WTC11 (cell line): ENCODE measurements around the gene CNTN5. TPM values are rescaled to one million over a fixed set of nuclear protein-coding genes. Genes with fewer than 3 reads are reported as not detected.

Source experiments
- ATAC-seq: fragments of 200-7000 bp; cut with Tn5 transposase; 2 replicates; pipeline ENCODE4 v1.10.0; 2021; ENCODE audit warnings: mild to moderate bottlenecking, moderate library complexity
- CTCF ChIA-PET: fragments of 300-600 bp; sonication (Branson Sonifier 250); formaldehyde crosslinking; loops from one replicate; lab custom pipeline; 2021; ENCODE audit warnings: antibody characterized with exemption; lab: Charles Lee
- POLR2A ChIA-PET: fragments of 350-600 bp; sonication (Branson Sonifier 250); formaldehyde crosslinking; loops from one replicate; lab custom pipeline; 2021; ENCODE audit warnings: antibody characterized with exemption; lab: Charles Lee
- DNase-seq: peaks from one replicate; pipeline ENCODE4 v3.0.0; 2021; ENCODE audit warnings: low spot score
- H3K27ac Mint-ChIP-seq: 2 replicates; pipeline ENCODE4 v1.8.0; 2021; ENCODE audit warnings: mixed read lengths
- H3K27me3 Mint-ChIP-seq: 2 replicates; pipeline ENCODE4 v1.8.0; 2021; ENCODE audit warnings: low read depth, mild to moderate bottlenecking, moderate library complexity, mixed read lengths
- H3K36me3 Mint-ChIP-seq: 2 replicates; pipeline ENCODE4 v1.8.0; 2021; ENCODE audit warnings: mixed read lengths
- H3K4me1 Mint-ChIP-seq: 2 replicates; pipeline ENCODE4 v1.8.0; 2022; ENCODE audit warnings: mixed read lengths
- H3K4me3 Mint-ChIP-seq: 2 replicates; pipeline ENCODE4 v1.8.0; 2021; ENCODE audit warnings: mild to moderate bottlenecking, moderate library complexity, mixed read lengths
- H3K9me3 Mint-ChIP-seq: 2 replicates; pipeline ENCODE4 v1.8.0; 2021; ENCODE audit warnings: mixed read lengths
- ELF4 ChIP-seq: sonication (generic); formaldehyde crosslinking; IDR thresholded peaks from 2 replicates; pipeline ENCODE4 v1.8.1; 2022; ENCODE audit warnings: low read depth, mild to moderate bottlenecking, moderate library complexity, missing genetic modification reagents
- EMX1 ChIP-seq: fragments of 250-450 bp; sonication (Bioruptor Pico); IDR thresholded peaks from 2 replicates; pipeline ENCODE4 v1.8.0; 2021; ENCODE audit warnings: mild to moderate bottlenecking
- FOXJ3 ChIP-seq: sonication (generic); formaldehyde crosslinking; IDR thresholded peaks from 2 replicates; pipeline ENCODE4 v1.9.0; 2021; ENCODE audit warnings: missing genetic modification reagents, mild to moderate bottlenecking, borderline replicate concordance
- HMGA2 ChIP-seq: fragments of 250-450 bp; sonication (Bioruptor Pico); IDR thresholded peaks from 2 replicates; pipeline ENCODE4 v1.4.0; 2021; ENCODE audit warnings: mild to moderate bottlenecking, moderate library complexity
- JUN ChIP-seq: sonication (generic); formaldehyde crosslinking; IDR thresholded peaks from 2 replicates; pipeline ENCODE4 v1.8.0; 2023; ENCODE audit warnings: mild to moderate bottlenecking, missing genetic modification reagents
- KAT7 ChIP-seq: sonication (generic); formaldehyde crosslinking; IDR thresholded peaks from 2 replicates; pipeline ENCODE4 v1.8.1; 2023; ENCODE audit warnings: missing genetic modification reagents, mild to moderate bottlenecking, borderline replicate concordance
- MXD4 ChIP-seq: fragments of 250-450 bp; sonication (Bioruptor Pico); IDR thresholded peaks from 2 replicates; pipeline ENCODE4 v1.8.0; 2021; ENCODE audit warnings: mild to moderate bottlenecking, moderate library complexity, borderline replicate concordance
- SMAD3 ChIP-seq: sonication (generic); formaldehyde crosslinking; IDR thresholded peaks from 2 replicates; pipeline ENCODE4 v1.8.0; 2022; ENCODE audit warnings: missing genetic modification reagents, mild to moderate bottlenecking, borderline replicate concordance
- SMAD4 ChIP-seq: sonication (generic); formaldehyde crosslinking; IDR thresholded peaks from 2 replicates; pipeline ENCODE4 v1.8.0; 2022; ENCODE audit warnings: mild to moderate bottlenecking, missing genetic modification reagents
- SOX15 ChIP-seq: fragments of 250-450 bp; sonication (Bioruptor Pico); IDR thresholded peaks from 2 replicates; pipeline ENCODE4 v1.9.0; 2021; ENCODE audit warnings: mild to moderate bottlenecking
- TCF7 ChIP-seq: sonication (generic); formaldehyde crosslinking; IDR thresholded peaks from 2 replicates; pipeline ENCODE4 v1.8.0; 2022; ENCODE audit warnings: mild to moderate bottlenecking, low read depth, missing genetic modification reagents, moderate library complexity
- TEAD4 ChIP-seq: sonication (generic); formaldehyde crosslinking; IDR thresholded peaks from 2 replicates; pipeline ENCODE4 v1.8.0; 2022; ENCODE audit warnings: mild to moderate bottlenecking, missing genetic modification reagents
- total RNA-seq: library from RNA; stranded (reverse); gene quantifications from 3 replicates; pipeline ENCODE4 v1.2.3, GENCODE V29; 2021
- TF ChIP-seq, protein P1 (sequence below): fragments of 250-450 bp; sonication (Bioruptor Pico); IDR thresholded peaks from 2 replicates; pipeline ENCODE4 v1.9.0; 2021; ENCODE audit warnings: mild to moderate bottlenecking, borderline replicate concordance
- TF ChIP-seq, protein P2 (sequence below): sonication (generic); formaldehyde crosslinking; conservative IDR thresholded peaks from 2 replicates; pipeline ENCODE4 v1.8.1; 2023; ENCODE audit warnings: mild to moderate bottlenecking, low read depth, missing genetic modification reagents, moderate library complexity
- TF ChIP-seq, protein P3 (sequence below): fragments of 200-600 bp; IDR thresholded peaks from 2 replicates; pipeline ENCODE4 v1.8.0; 2022; ENCODE audit warnings: antibody characterized with exemption
- TF ChIP-seq, protein P4 (sequence below): sonication (generic); formaldehyde crosslinking; IDR thresholded peaks from 2 replicates; pipeline ENCODE4 v1.8.1; 2022; ENCODE audit warnings: mild to moderate bottlenecking, moderate library complexity, missing genetic modification reagents
- TF ChIP-seq, protein P5 (sequence below): sonication (generic); formaldehyde crosslinking; IDR thresholded peaks from 2 replicates; pipeline ENCODE4 v1.8.1; 2023; ENCODE audit warnings: mild to moderate bottlenecking, missing genetic modification reagents
- TF ChIP-seq, protein P6 (sequence below): fragments of 250-450 bp; sonication (Bioruptor Pico); IDR thresholded peaks from 2 replicates; pipeline ENCODE4 v1.9.0; 2021; ENCODE audit warnings: mild to moderate bottlenecking
- TF ChIP-seq, protein P7 (sequence below): sonication (generic); formaldehyde crosslinking; IDR thresholded peaks from 2 replicates; pipeline ENCODE4 v1.8.0; 2023; ENCODE audit warnings: missing genetic modification reagents
- TF ChIP-seq, protein P8 (sequence below): sonication (generic); formaldehyde crosslinking; IDR thresholded peaks from 2 replicates; pipeline ENCODE4 v1.8.0; 2023; ENCODE audit warnings: mild to moderate bottlenecking, missing genetic modification reagents

CNTN5 gene
- total RNA-seq, 1 experiment from 2014 or later = 0.07 TPM

DNA sequence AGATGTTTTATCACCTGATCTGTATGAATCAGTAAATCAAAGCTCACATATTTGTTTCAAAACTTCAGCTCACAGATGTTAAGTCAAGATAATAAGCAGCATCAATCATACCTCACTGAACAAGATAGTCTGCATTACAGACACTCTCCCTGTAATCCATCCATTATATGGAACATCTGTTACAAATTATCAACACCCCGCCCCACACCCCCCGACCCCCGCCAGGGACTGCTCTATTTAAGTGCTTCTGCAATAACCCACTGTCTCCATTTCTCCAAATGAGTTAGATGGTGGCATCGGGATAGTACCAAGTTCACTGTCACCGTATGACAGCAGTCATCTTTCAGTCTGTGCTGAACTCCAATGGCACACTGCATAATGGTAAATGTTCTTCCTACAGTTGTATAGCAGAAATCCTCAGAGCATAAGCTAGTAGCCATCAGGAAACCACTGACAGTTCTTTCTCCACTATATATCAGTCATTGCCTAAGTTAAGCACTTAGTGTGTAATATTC lies 1219.3 kb downstream of the CNTN5 start:
- Mint-ChIP-seq H3K9me3 (peaks cover 15% of the 10 kb centered on the region), H3K27ac (no peak overlapping the region), H3K4me1 (peaks cover 3% of the 10 kb centered on the region; the same call in 1 of the 2 replicates), H3K36me3 (peaks cover 4% of the 10 kb centered on the region), H3K27me3 (no peaks in the 10 kb centered on the region), H3K4me3 (no peak overlapping the region)
- ChIA-PET POLR2A (no interaction called here), CTCF (no interaction called here)
- TF ChIP-seq, protein P1, sequence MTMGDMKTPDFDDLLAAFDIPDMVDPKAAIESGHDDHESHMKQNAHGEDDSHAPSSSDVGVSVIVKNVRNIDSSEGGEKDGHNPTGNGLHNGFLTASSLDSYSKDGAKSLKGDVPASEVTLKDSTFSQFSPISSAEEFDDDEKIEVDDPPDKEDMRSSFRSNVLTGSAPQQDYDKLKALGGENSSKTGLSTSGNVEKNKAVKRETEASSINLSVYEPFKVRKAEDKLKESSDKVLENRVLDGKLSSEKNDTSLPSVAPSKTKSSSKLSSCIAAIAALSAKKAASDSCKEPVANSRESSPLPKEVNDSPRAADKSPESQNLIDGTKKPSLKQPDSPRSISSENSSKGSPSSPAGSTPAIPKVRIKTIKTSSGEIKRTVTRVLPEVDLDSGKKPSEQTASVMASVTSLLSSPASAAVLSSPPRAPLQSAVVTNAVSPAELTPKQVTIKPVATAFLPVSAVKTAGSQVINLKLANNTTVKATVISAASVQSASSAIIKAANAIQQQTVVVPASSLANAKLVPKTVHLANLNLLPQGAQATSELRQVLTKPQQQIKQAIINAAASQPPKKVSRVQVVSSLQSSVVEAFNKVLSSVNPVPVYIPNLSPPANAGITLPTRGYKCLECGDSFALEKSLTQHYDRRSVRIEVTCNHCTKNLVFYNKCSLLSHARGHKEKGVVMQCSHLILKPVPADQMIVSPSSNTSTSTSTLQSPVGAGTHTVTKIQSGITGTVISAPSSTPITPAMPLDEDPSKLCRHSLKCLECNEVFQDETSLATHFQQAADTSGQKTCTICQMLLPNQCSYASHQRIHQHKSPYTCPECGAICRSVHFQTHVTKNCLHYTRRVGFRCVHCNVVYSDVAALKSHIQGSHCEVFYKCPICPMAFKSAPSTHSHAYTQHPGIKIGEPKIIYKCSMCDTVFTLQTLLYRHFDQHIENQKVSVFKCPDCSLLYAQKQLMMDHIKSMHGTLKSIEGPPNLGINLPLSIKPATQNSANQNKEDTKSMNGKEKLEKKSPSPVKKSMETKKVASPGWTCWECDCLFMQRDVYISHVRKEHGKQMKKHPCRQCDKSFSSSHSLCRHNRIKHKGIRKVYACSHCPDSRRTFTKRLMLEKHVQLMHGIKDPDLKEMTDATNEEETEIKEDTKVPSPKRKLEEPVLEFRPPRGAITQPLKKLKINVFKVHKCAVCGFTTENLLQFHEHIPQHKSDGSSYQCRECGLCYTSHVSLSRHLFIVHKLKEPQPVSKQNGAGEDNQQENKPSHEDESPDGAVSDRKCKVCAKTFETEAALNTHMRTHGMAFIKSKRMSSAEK (CRISPR knock-in tag) = no peak
- TF ChIP-seq, protein P2, sequence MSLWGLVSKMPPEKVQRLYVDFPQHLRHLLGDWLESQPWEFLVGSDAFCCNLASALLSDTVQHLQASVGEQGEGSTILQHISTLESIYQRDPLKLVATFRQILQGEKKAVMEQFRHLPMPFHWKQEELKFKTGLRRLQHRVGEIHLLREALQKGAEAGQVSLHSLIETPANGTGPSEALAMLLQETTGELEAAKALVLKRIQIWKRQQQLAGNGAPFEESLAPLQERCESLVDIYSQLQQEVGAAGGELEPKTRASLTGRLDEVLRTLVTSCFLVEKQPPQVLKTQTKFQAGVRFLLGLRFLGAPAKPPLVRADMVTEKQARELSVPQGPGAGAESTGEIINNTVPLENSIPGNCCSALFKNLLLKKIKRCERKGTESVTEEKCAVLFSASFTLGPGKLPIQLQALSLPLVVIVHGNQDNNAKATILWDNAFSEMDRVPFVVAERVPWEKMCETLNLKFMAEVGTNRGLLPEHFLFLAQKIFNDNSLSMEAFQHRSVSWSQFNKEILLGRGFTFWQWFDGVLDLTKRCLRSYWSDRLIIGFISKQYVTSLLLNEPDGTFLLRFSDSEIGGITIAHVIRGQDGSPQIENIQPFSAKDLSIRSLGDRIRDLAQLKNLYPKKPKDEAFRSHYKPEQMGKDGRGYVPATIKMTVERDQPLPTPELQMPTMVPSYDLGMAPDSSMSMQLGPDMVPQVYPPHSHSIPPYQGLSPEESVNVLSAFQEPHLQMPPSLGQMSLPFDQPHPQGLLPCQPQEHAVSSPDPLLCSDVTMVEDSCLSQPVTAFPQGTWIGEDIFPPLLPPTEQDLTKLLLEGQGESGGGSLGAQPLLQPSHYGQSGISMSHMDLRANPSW (CRISPR knock-in tag) = no peak
- TF ChIP-seq HMGA2 (CRISPR knock-in tag) (no peak), SMAD3 (no peak), SMAD4 (CRISPR knock-in tag) (no peak), JUN (CRISPR knock-in tag) (no peak), KAT7 (CRISPR knock-in tag) (no peak), MXD4 (CRISPR knock-in tag) (no peak)
- TF ChIP-seq, protein P3, sequence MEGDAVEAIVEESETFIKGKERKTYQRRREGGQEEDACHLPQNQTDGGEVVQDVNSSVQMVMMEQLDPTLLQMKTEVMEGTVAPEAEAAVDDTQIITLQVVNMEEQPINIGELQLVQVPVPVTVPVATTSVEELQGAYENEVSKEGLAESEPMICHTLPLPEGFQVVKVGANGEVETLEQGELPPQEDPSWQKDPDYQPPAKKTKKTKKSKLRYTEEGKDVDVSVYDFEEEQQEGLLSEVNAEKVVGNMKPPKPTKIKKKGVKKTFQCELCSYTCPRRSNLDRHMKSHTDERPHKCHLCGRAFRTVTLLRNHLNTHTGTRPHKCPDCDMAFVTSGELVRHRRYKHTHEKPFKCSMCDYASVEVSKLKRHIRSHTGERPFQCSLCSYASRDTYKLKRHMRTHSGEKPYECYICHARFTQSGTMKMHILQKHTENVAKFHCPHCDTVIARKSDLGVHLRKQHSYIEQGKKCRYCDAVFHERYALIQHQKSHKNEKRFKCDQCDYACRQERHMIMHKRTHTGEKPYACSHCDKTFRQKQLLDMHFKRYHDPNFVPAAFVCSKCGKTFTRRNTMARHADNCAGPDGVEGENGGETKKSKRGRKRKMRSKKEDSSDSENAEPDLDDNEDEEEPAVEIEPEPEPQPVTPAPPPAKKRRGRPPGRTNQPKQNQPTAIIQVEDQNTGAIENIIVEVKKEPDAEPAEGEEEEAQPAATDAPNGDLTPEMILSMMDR = no peak
- TF ChIP-seq, protein P4, sequence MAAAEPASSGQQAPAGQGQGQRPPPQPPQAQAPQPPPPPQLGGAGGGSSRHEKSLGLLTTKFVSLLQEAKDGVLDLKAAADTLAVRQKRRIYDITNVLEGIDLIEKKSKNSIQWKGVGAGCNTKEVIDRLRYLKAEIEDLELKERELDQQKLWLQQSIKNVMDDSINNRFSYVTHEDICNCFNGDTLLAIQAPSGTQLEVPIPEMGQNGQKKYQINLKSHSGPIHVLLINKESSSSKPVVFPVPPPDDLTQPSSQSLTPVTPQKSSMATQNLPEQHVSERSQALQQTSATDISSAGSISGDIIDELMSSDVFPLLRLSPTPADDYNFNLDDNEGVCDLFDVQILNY (CRISPR knock-in tag) = no peak
- TF ChIP-seq, protein P5, sequence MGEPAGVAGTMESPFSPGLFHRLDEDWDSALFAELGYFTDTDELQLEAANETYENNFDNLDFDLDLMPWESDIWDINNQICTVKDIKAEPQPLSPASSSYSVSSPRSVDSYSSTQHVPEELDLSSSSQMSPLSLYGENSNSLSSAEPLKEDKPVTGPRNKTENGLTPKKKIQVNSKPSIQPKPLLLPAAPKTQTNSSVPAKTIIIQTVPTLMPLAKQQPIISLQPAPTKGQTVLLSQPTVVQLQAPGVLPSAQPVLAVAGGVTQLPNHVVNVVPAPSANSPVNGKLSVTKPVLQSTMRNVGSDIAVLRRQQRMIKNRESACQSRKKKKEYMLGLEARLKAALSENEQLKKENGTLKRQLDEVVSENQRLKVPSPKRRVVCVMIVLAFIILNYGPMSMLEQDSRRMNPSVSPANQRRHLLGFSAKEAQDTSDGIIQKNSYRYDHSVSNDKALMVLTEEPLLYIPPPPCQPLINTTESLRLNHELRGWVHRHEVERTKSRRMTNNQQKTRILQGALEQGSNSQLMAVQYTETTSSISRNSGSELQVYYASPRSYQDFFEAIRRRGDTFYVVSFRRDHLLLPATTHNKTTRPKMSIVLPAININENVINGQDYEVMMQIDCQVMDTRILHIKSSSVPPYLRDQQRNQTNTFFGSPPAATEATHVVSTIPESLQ (CRISPR knock-in tag) = no peak
- TF ChIP-seq, protein P6, sequence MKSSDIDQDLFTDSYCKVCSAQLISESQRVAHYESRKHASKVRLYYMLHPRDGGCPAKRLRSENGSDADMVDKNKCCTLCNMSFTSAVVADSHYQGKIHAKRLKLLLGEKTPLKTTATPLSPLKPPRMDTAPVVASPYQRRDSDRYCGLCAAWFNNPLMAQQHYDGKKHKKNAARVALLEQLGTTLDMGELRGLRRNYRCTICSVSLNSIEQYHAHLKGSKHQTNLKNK (CRISPR knock-in tag) = no peak
- ATAC-seq (no peak), DNase-seq (no peak)

DNA sequence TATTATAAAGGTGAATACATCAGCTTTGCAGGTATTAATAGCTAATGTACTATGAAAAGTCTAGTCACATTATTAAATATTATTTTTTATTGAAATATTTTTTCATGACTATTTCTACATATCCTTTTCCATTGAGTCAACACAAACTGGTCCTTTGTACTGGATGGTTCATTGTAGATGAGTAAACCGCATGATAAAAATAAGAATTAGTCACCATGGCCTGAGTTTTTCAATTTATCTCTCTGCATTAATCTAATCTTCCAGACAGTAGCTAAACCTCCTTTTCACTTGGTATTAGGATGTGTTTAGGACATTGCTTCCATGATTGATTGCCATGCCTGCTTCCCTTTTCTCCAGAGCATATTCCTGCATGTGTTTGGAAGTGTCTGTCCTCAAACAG lies 1227.0 kb downstream of the CNTN5 start:
- H3K36me3 Mint-ChIP-seq = no peaks in the 10 kb centered on the region
- no peak for DNase-seq
- H3K27ac Mint-ChIP-seq = no peak overlapping the region
- H3K27me3 Mint-ChIP-seq = no peaks in the 10 kb centered on the region
- H3K4me3 Mint-ChIP-seq = no peak overlapping the region
- no peak for ATAC-seq
- no peaks in the 10 kb centered on the region for H3K4me1 Mint-ChIP-seq
- CTCF ChIA-PET = no interaction called here
- peaks cover 3% of the 10 kb centered on the region for H3K9me3 Mint-ChIP-seq
- POLR2A ChIA-PET = interaction anchor here (0.6 kb wide), 1 partner anchor 18 kb away, joined by 3 read pairs; no protein-coding TSS in a partner anchor
- TF ChIP-seq, protein P7, sequence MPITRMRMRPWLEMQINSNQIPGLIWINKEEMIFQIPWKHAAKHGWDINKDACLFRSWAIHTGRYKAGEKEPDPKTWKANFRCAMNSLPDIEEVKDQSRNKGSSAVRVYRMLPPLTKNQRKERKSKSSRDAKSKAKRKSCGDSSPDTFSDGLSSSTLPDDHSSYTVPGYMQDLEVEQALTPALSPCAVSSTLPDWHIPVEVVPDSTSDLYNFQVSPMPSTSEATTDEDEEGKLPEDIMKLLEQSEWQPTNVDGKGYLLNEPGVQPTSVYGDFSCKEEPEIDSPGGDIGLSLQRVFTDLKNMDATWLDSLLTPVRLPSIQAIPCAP (CRISPR knock-in tag) = no peak
- TF ChIP-seq TCF7 (CRISPR knock-in tag) (no peak), TEAD4 (CRISPR knock-in tag) (no peak), EMX1 (CRISPR knock-in tag) (no peak), ELF4 (no peak), SOX15 (CRISPR knock-in tag) (no peak), FOXJ3 (CRISPR knock-in tag) (no peak)
- TF ChIP-seq, protein P8, sequence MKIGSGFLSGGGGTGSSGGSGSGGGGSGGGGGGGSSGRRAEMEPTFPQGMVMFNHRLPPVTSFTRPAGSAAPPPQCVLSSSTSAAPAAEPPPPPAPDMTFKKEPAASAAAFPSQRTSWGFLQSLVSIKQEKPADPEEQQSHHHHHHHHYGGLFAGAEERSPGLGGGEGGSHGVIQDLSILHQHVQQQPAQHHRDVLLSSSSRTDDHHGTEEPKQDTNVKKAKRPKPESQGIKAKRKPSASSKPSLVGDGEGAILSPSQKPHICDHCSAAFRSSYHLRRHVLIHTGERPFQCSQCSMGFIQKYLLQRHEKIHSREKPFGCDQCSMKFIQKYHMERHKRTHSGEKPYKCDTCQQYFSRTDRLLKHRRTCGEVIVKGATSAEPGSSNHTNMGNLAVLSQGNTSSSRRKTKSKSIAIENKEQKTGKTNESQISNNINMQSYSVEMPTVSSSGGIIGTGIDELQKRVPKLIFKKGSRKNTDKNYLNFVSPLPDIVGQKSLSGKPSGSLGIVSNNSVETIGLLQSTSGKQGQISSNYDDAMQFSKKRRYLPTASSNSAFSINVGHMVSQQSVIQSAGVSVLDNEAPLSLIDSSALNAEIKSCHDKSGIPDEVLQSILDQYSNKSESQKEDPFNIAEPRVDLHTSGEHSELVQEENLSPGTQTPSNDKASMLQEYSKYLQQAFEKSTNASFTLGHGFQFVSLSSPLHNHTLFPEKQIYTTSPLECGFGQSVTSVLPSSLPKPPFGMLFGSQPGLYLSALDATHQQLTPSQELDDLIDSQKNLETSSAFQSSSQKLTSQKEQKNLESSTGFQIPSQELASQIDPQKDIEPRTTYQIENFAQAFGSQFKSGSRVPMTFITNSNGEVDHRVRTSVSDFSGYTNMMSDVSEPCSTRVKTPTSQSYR = no peak
